BE2C (cell line): ENCODE data around the gene PLCD1.

Source experiments
- DNase-seq: peaks from one replicate; pipeline ENCODE4 v3.0.0-alpha.2; 2020
- H3K27me3 ChIP-seq: fragments of 250-450 bp; sonication (Bioruptor Pico); 2 replicates; pipeline ENCODE4 v1.5.1; 2020; ENCODE audit warnings: mild to moderate bottlenecking
- H3K36me3 ChIP-seq: fragments of 250-450 bp; sonication (Bioruptor Pico); 2 replicates; pipeline ENCODE4 v1.5.1; 2020; ENCODE audit warnings: mild to moderate bottlenecking
- H3K4me1 ChIP-seq: fragments of 250-450 bp; sonication (Bioruptor Pico); 2 replicates; pipeline ENCODE4 v1.5.1; 2020
- H3K4me3 ChIP-seq: 2 replicates; pipeline ENCODE4 v1.5.1; 2011; ENCODE audit warnings: low read depth, low read length
- H3K9me3 ChIP-seq: fragments of 250-450 bp; sonication (Bioruptor Pico); 2 replicates; pipeline ENCODE4 v1.5.1; 2020
- TF ChIP-seq, protein P1 (sequence below): IDR thresholded peaks from 2 replicates; pipeline ENCODE4 v1.5.1; 2012; ENCODE audit warnings: mild to moderate bottlenecking, low read depth, low read length

The PLCD1 gene

GRCh38 chr3:38030126-38031021 is 932 bp upstream of the PLCD1 start:
- no peaks in the 10 kb centered on the region for H3K4me1 ChIP-seq
- no peaks in the 10 kb centered on the region for H3K36me3 ChIP-seq
- H3K4me3 ChIP-seq, result no peak overlapping the region
- H3K27me3 ChIP-seq, result no peaks in the 10 kb centered on the region
- TF ChIP-seq, protein P1, sequence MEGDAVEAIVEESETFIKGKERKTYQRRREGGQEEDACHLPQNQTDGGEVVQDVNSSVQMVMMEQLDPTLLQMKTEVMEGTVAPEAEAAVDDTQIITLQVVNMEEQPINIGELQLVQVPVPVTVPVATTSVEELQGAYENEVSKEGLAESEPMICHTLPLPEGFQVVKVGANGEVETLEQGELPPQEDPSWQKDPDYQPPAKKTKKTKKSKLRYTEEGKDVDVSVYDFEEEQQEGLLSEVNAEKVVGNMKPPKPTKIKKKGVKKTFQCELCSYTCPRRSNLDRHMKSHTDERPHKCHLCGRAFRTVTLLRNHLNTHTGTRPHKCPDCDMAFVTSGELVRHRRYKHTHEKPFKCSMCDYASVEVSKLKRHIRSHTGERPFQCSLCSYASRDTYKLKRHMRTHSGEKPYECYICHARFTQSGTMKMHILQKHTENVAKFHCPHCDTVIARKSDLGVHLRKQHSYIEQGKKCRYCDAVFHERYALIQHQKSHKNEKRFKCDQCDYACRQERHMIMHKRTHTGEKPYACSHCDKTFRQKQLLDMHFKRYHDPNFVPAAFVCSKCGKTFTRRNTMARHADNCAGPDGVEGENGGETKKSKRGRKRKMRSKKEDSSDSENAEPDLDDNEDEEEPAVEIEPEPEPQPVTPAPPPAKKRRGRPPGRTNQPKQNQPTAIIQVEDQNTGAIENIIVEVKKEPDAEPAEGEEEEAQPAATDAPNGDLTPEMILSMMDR, result no peak
- no peaks in the 10 kb centered on the region for H3K9me3 ChIP-seq
- DNase-seq, result no peak

DNA sequence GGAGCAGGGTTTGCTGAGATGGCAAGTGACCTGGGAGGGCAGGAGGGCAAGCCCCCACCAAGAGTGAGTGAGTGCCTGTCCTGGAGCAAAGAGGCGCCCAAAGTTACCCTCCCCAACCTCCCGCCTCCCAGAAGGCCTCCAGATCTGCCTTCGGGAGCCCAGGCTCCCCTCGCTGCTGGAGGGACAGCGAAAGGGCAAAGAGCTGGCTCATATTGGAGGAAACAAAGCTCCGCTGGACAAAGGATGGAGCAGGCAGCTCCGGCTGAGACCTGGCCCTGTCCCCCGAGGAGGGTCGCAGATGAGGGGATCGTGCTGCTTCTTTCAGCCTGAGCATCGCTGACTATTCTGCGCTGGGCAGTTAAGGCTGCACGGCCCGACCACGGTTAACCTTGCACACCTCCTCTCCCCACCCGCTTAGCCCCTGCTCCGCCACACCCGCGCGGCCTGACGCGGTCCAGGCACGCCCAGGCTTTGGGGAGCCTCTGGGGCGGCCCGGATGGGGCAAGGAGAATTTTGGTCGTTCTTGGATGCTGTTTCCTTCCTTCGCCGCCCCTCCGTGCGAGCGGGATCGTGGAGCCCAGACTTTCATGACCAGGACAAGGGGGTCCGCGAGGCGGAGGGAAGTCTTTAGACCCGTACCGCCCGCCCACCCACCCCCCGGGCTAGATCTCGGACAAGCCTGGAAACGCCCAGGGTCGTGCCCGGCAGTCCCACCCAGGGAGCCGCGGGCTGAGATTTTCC is 651 bp downstream of the PLCD1 start:
- Histone ChIP-seq H3K4me1 (no peaks in the 10 kb centered on the region), H3K27me3 (no peaks in the 10 kb centered on the region), H3K36me3 (no peaks in the 10 kb centered on the region), H3K9me3 (no peaks in the 10 kb centered on the region), H3K4me3 (no peak overlapping the region)
- TF ChIP-seq, protein P1, result no peak
- no peak for DNase-seq

GRCh38 chr3:38027466-38028465 is 1.7 kb downstream of the PLCD1 start:
- Histone ChIP-seq H3K27me3 (no peaks in the 10 kb centered on the region), H3K4me1 (no peaks in the 10 kb centered on the region), H3K4me3 (no peak overlapping the region), H3K36me3 (no peaks in the 10 kb centered on the region), H3K9me3 (no peaks in the 10 kb centered on the region)
- TF ChIP-seq, protein P1, result no peak
- no peak for DNase-seq

GRCh38 chr3:38026856-38027255 is 2.6 kb downstream of the PLCD1 start:
- Histone ChIP-seq H3K9me3 (no peaks in the 10 kb centered on the region), H3K27me3 (no peaks in the 10 kb centered on the region), H3K4me3 (no peak overlapping the region), H3K36me3 (no peaks in the 10 kb centered on the region), H3K4me1 (no peaks in the 10 kb centered on the region)
- DNase-seq, result no peak
- TF ChIP-seq, protein P1, result no peak

GRCh38 chr3:38022896-38023709 is 6.3 kb downstream of the PLCD1 start:
- no peaks in the 10 kb centered on the region for H3K4me1 ChIP-seq
- H3K27me3 ChIP-seq, result no peaks in the 10 kb centered on the region
- H3K9me3 ChIP-seq, result no peaks in the 10 kb centered on the region
- TF ChIP-seq, protein P1, result no peak
- no peaks in the 10 kb centered on the region for H3K36me3 ChIP-seq
- H3K4me3 ChIP-seq, result no peak overlapping the region
- no peak for DNase-seq
